RCC 7860 (cell line): Measurements from ENCODE around the gene SPINK1.
"Not testable (repeated sequence)": the region's sequence is repeated elsewhere in the genome, so short reads cannot be mapped to it uniquely, and the experiment has no call there.

Experiments used
- DNase-seq: peaks from one replicate; pipeline ENCODE4 v3.0.0-alpha.2; 2015; ENCODE audit warnings: low spot score
- FAIRE-seq: peaks from 2 replicates; lab custom pipeline; 2012; peaks lifted over from hg19 to GRCh38; lab: Jason Lieb, UNC

Gene SPINK1

DNA sequence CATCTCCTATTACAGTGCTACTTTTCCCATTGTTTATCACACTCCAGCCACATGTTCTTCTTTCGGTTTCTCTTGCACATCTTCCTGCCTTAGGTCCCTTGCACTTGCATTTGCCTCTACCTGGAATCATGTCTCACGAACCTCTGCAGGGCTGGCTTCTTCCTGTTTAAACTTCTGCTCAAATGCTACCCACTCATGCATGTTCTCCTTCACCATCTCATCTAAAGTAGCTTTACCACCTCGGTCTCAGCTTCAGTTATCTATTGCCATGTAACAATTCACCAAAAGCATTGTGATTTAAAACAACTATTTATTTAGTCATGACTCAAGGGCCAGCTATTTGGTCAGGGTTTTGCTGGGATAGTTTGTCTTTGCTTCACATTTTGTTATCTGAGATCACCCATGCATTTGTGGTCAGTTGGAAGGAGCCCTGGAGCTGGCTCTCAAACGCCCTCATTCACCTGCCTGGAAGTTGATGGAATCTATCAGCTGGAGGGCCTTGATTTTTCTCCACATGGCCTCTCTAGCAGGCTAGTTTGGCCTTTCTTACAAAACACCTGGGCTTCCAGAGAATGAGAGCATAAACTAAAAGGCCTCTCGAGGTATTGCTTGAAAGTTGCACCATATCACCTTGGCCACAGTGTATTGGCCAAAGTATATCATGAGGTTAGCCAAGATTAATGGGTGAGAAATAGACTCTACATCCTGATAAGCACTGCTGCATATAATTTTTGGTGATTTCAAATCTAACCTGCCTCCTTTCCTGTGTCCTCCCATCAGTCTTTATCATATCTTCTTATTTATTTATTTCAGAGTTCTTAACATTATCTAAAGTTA lies 21.4 kb downstream of the SPINK1 start:
- no peak for FAIRE-seq

DNA sequence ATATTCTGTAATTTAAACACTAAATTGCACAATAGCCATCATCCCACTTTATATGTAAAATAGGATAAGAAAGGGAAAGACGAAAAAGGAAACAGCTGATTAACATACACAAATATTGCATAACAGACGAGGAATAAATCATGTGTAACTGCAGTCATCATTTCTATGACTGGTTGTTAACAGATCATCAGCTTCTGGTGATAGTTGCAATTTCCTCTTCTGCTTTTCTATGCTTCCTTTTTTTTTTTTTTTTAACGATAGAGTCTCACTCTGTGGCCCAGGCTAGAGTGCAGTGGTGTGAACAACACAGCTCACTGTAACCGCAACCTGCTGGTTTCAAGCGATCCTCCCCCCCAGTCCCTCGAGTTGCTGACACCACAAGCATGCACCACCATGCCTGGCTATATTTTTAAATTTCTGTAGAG lies 26.4 kb downstream of the SPINK1 start:
- DNase-seq (no peak), FAIRE-seq (no peak)

More for the DNA sequence above, 21.4 kb downstream of the SPINK1 start:
- peak; percentile 34 for DNase-seq

DNA sequence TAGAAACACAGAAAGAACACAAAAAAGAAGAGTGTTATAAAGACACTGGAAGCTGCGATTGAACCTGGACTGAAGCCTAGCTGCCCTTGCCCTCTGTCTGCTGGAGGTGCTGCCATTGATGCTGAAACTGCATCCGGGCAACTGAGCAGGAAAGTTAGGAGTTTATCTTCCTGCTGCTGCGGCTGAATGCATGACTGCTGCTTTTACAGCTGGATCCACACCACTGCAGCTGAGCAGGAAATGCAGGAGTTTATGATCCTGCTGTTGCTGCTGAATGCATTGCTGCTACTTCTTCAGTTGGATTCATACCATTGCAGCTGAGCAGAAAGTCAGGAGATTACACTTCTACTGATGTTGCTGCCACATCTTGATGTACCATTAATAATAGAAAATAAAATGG lies 27.1 kb downstream of the SPINK1 start:
- DNase-seq, result no peak
- no peak for FAIRE-seq

DNA sequence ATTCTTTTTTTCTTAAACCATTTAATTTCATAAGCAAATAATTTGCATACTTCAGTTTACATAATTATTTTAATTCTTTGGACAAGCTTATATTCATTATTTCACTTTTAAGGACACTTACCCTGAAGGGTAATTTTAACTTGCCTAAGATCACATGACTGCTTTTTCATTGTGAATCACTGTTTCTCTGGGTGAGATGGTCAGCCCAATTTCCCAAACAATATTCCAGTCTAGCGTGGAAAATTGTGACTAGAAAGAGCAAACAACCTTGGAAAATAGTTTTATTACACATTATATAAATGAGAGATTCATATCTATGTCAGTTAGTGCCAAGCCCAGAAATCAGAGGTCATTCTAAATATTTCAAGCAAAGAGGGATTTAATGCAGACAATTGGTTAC lies 27.5 kb downstream of the SPINK1 start:
- DNase-seq, result no peak
- no peak for FAIRE-seq

DNA sequence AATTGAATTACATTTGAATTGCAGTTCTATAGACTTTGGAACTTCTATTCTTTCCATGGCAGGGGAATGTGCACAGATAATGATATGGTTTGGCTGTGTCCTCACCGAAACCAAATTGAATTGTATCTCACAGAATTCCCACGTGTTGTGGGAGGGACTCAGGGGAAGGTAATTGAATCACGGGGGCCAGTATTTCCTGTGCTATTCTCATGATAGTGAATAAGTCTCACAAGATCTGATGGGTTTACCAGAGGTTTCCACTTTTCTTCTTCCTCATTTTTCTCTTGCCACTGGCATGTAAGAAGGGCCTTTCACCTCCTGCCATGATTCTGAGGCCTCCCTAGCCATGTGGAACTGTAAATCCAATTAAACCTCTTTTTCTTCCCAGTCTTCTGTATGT lies 28.3 kb downstream of the SPINK1 start:
- DNase-seq, FAIRE-seq: not testable (repeated sequence)

DNA sequence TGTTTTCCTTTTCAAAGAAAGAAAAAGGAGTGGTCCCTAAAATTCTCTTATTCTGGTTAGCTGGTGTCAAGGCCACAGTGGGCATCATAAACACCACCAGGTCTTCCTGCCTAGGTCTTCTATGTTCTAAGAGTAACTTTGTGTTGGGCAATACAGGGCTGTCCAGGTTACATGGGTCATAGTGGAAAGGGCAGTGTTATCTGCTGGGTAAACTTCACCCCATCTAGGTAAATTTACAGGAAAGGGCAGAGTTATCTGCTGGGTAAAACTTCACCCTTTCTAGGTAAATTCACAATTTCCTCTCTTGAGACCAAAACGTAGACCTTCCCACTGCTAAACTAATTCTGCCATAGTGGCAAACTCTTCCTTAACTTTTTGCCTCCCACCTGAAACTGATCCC lies 30.0 kb downstream of the SPINK1 start:
- DNase-seq, result no peak
- no peak for FAIRE-seq

DNA sequence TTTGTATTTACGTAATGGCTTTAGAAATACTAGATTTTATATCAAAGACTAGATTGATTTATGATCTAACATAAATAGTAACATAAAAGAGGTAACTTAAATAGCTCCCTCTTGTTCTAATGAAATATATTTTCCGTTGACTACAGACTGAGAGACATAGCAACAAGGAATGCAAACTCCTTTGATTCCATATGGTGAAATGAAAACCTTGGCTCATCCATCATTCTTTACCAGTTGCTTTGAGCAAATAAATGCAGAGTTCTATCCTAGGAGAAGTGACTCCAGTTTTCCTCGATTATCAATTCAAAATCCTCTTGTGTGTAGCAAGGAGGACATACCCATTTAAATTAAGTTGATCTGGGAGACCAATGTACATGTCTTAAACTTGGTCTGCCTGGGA lies 31.0 kb downstream of the SPINK1 start:
- FAIRE-seq (no peak), DNase-seq (no peak)

DNA sequence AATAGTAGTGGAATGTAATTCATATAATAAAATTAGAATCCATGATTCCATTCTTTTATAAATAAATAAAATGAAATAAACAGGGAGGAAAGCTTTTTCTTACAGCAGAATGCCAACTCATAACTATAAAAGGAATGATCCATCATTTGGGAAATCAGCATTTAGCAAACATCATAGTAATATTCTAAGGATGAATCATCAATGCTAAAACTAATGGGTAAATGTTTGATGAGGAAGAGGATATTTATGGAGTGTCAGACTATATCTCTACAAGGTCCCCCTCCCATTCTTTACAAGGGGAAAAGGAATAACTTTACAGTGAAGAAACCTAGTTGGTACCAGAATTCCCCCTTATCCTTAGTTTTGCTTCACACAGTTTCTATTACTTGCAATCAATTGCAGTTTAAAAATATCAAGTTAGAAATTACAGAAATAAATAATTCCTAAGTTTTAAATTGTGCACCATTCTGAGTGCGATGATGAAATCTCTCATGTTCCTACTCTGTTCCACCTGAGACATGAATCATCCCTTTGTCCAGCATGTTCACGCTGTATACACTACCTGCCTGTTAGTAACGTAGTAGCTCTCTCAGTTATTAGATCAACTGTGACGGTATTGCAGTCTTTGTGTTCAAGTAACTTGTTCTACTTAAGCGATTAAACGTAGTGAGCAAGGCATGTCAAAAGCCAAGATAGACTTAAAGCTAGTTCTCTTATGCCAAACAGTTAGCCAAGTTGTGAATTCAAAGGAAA lies 34.7 kb downstream of the SPINK1 start:
- FAIRE-seq (no peak), DNase-seq (no peak)

DNA sequence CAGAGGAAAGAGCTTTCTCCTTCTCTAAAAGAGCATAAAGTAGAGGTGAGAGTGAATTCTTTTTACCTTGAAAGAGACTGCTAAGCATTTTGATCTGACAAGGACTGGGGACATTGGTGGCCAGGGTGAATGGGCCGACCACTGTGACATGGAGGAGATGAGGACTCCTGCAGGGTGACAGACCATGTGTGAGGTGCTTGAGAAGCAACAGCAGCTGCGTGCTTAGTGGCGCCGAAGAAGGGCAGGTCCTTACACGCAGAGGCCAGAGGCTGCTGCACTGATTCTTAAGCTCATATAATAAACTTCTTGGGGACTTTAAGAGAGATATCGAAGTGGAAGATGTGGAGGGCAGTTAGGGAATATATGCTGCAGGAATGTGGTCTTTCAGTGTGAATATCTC lies 40.3 kb downstream of the SPINK1 start:
- DNase-seq (no peak), FAIRE-seq (no peak)

DNA sequence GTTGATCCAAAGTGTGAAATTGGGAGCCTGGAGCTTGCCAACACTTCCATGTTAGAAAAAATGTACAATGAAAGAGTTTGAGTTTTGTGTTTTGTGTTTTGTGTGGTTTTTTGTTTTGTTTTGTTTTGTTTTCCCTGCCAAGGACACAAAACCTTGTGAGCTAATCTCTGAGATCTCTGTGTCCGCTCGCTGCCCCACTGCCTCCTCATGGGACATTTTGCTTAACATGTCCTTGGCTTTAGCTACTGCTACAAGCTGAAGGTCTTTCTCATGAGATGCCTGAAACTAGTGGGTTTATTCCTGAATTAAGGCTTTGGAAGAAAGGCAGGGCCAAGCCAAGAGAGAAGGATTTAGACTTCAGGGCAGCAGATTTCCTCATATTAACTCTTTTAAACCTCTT lies 41.7 kb downstream of the SPINK1 start:
- DNase-seq (no peak), FAIRE-seq (no peak)

DNA sequence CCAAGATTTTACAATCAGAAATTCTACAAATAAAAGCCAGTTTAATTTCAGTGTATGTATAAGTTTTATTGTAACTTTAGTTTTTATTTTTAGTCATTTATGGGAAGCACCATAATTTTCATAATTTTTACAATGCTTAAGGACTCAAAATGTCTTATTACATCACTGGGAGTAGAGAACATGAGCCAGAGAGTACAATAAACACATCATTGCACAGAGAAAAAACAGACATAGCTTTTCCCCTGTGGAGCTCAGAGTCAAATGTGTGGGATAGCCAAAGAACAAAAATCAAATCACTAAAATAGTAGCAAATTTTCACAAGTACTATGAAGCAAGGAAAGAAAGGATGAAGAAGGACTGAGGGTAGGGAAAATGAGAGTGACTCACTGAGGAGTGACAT lies 43.4 kb downstream of the SPINK1 start:
- DNase-seq, result no peak
- no peak for FAIRE-seq

DNA sequence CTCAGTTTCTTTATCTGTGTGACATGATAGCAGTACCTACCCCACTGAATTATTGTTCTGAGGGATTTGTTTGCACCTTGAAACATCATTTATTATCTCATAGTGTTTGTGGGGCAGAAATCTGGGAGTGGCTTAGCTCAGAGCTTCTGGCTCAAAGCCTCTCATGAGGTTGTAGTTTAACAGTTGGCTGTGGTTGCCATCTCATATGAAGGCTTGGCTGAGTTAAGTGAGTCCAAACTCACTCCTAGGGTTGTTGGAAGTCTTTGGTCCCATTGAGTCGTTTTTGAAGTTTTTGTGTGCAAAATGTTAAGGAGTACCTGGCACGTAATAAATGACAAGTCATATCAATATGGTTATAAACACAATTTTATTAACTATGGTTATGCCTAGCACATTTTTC lies 45.3 kb downstream of the SPINK1 start:
- no peak for FAIRE-seq
- DNase-seq, result no peak

DNA sequence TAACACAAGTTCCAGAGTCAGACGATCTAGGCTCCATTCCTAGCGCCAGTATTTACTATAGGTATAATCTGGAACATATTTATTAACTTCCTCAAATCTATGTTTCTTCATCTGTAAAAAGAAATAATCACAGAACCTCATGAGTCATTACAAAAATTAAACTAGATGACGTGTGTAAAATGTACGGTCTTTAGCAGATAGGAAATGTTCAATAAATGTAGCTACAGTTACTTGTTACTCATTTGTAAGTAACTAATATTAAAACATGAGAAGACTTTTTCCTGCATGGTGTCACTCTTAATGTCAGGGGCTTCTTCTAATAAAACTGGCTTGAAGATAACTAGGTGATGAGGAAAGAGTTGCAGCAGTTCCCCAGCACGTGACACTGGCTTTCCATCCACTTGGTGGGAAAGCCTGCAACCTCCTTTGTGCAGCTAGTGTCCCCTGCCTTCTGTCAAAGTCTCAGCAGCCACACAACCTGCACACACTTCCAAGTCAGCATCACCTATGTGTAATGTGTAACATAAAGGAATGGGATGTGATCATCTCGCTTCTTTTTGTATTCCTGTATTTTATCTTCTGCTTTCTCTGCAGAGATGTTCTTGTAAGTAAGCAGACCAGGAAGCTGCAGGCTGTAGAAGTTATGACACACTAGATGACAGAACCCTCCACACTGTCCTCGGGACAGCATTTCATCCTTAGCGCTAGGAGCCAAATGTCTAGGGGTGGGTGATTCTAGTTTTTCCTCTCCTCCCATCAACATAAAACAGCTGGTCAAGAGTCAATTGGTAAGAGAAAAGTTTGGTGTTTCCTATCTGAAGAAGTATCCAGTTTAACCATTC lies 47.1 kb downstream of the SPINK1 start:
- DNase-seq (no peak), FAIRE-seq (no peak)

DNA sequence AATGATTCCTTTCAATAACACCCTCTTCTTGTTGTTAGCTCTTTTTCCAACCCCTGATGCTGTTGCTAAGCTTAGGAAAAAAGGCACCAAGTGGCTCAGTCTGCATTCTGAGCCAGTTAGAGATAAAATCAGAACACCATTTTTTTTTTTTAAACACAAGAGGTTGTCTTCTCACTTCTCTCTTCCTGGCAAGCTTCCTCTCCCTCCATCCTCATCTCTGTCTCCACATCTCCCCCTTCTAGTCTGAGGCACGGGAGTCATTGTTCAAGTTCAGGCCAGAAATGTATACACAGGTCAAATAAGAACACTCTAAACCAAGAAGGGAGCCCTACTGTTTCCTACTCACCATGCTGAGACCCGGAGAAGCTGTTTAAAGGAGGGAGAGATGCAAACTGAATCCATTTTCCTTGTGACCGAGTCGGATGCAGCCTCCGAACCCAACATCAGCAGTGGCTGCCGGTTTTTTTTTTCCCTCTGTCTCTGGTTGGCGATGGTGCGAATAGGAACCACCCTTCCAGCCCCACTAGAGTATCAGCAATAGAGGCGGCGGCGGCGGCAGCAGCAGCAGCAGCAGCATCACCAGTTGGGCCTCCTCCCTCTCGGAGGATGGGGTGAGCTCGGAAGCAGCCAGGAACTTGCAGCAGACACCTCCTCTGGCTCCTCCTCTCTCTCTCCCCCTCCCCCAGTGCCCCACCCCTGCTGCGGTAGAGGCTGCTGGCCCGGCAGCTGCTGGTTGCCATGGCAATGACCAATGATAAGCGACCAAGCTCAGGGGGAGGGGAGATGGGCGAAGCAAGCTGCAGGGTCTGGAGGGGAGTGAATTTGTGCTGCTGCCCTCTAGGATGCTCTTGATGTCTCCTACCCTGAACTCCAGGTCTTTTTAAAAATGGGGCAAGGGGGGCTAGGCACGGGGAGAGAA lies 49.1 kb downstream of the SPINK1 start, which contains the start of gene JAKMIP2:
JAKMIP2 (minus strand) TSS at position 619 of the 919 bp plus-strand sequence. CDS start 110,922 bp downstream, outside the sequence.
- DNase-seq, result peak; percentile 35
- no peak for FAIRE-seq

DNA sequence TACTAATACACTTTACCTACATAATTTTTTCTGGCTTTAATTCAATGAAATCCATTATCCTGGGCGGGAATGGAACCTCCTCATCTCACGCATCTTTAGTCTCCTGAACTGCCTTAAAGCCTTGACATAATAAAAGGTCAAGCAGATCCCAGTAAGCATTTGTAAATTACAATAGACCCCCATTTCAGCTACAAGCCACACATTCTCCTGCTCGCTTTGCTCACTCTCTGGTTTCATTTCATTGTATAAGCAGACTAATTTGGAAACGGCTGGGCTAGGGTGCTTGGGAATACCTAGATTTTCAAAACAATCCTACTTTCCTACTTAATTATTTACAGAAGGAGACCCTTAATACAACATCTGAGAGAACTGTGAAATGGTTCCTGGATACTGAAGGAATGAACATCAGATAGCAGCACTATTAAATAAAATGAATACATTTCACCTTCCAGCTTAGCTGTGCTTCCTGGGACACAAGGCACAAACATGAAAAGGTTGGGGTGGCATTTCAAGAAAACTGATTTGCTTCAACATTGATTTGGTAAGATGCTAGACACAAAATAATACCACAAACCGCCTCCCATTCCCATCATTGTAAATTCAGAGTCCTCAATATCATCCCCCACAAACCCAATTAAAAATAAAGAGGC lies 50.4 kb downstream of the SPINK1 start:
- DNase-seq (no peak), FAIRE-seq (no peak)

DNA sequence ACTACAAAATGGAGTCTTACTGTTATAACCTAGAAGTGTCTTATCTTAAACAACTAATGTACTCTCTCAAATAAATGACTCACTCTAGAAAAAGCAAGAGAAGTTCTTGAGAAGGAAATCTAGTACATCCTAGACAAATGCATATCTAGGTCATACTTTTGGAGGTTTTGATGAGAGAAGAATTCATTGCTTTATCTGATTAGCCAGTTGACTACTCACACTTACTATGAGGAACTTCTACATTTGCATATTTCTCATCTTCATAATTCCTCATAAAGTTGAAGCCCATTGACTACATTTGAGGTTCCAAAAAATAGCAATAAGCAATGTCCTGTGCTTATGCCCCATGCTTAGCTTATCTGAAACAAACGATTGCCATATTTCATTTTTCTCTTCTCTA lies 51.8 kb downstream of the SPINK1 start:
- DNase-seq, result no peak
- FAIRE-seq, result no peak

DNA sequence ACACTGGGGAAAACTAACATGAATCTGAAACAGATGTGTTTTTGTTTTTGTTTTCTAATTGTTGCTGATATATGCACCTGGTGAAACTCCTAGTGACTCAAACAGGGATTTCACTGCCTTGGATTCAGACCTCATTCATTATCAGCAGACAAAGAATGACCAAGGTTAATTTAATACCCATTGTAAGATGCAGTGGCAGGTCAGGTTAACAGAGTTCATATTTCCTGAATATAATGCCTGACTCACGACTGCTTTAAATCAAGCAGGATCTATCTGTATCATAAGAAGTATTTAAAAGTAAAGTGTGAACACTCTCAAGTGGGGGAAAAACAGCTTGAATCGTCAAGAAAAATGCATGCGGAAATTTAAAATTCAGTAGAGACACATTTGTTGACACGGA lies 54.5 kb downstream of the SPINK1 start:
- no peak for FAIRE-seq

More for the DNA sequence above, 54.5 kb downstream of the SPINK1 start:
- no peak for DNase-seq
